ENCODE measurements around the gene IL9. TPM values are rescaled to one million over a fixed set of nuclear protein-coding genes. Genes with fewer than 3 reads are reported as not detected.

IL9 gene
- total RNA-seq, 4 donors from 2014 or later, result not detected

DNA sequence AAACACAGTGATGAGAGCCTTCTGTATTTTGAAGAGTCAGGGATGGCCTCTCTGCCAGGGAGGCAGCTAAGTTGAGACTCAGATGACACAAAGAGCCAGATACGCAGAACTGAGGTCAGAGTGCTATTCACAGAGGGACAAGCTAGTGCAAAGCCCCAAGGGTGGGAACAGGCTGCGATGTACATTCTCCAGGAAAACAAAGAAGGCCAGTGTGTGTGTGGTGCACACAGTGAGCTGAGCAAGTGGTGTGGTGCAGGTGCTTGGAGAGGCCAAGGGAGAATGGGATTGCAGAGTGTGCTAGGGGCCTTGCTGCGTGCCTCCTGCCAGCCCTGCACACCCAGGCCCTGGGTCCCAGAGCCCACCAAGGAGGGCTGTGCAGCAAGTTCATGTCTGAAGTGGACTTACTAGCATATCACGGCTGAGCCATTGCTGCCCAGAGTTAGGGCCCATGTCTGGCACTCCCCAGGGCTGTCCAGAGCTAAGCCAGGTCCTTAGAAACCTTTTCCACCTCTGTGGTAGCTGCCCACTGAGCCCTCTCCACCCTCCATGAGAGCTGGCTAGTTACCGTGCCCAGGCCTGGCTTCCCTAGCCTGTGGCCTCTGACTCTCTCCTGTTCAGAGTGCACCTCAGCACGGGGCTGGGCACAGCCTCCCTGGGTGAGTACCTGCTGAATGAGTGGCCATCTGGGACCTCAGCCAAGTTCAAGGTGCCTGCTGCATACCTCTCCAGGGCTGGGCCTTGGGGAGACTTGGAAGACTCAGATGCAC lies 51.9 kb downstream of the IL9 start:
- H3K27me3 ChIP-seq, result peaks cover 0 to 36% (median 0%) of the 10 kb centered on the region in 4 donors
- no peak overlapping the region for H3K4me3 ChIP-seq
- 61 to 75% methylated on average over 4 to 5 of the region's 6 CpGs for WGBS, 2 donors
- H3K27ac ChIP-seq, result no peak overlapping the region
- intact Hi-C loops (cut with DNase I), result no loop called here
- no peaks in the 10 kb centered on the region for H3K4me1 ChIP-seq
- H3K36me3 ChIP-seq, result no peaks in the 10 kb centered on the region
- DNase-seq, result no peak
- H3K9me3 ChIP-seq, result peaks cover 0 to 1% (median 0%) of the 10 kb centered on the region in 3 donors
- TF ChIP-seq, protein P1, sequence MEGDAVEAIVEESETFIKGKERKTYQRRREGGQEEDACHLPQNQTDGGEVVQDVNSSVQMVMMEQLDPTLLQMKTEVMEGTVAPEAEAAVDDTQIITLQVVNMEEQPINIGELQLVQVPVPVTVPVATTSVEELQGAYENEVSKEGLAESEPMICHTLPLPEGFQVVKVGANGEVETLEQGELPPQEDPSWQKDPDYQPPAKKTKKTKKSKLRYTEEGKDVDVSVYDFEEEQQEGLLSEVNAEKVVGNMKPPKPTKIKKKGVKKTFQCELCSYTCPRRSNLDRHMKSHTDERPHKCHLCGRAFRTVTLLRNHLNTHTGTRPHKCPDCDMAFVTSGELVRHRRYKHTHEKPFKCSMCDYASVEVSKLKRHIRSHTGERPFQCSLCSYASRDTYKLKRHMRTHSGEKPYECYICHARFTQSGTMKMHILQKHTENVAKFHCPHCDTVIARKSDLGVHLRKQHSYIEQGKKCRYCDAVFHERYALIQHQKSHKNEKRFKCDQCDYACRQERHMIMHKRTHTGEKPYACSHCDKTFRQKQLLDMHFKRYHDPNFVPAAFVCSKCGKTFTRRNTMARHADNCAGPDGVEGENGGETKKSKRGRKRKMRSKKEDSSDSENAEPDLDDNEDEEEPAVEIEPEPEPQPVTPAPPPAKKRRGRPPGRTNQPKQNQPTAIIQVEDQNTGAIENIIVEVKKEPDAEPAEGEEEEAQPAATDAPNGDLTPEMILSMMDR (IDR thresholded peaks at IDR 0.05), result no peak
- TF ChIP-seq POLR2A (IDR thresholded peaks at IDR 0.05), result no peak

DNA sequence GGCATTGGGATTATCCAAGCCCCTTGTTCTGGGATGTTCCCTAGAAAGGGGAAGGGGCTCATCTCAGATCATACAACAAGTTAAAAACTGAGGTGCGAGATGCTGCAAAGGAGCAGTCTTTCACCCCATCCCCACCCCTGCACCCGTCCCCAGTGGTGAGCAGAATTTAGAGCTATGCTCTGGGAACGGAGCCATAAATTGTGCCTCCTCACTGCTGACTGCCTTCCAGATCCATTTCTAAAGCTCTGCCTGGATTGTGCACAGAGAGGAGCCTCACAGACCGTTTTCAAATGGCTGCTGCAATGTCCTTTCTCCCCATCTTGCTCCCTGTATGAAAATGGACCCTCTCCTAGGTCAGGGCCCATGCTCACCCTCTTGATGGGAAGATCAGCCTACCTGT lies 52.9 kb downstream of the IL9 start:
- no peak overlapping the region for H3K27ac ChIP-seq
- no peak overlapping the region for H3K4me3 ChIP-seq
- DNase-seq, result no peak
- no peaks in the 10 kb centered on the region for H3K36me3 ChIP-seq
- H3K9me3 ChIP-seq, result peaks cover 0 to 8% (median 0%) of the 10 kb centered on the region in 3 donors
- H3K4me1 ChIP-seq, result no peaks in the 10 kb centered on the region
- no peak for TF ChIP-seq POLR2A (IDR thresholded peaks at IDR 0.05)
- TF ChIP-seq, protein P1 (IDR thresholded peaks at IDR 0.05), result no peak
- intact Hi-C loops (cut with DNase I), result no loop called here
- peaks cover 0 to 39% (median 0%) of the 10 kb centered on the region in 4 donors for H3K27me3 ChIP-seq
- WGBS, 2 donors, result 64% methylated on average over 4 of the region's 4 CpGs; no CpG with 5 or more reads in 1 of the 2 donors

Other genes with a start within 250 kb of the IL9 start
- gene SLC25A48, start 61.2 kb downstream of the IL9 start, total RNA-seq, result 1 to 10 TPM in 1 of 4 donors, under 1 TPM in 3; 0.19 to 1.3 (median 0.48) TPM
- gene LECT2, start 59.1 kb upstream of the IL9 start, total RNA-seq, result not detected
- gene TGFBI, start 133.1 kb upstream of the IL9 start, total RNA-seq, result 10 to 100 TPM in 2 of 4 donors, 1 to 10 TPM in 2; 7.3 to 63.5 (median 33.3) TPM
- 10 to 100 TPM; 32.0 to 49.6 (median 38.1) TPM for gene SMAD5, start 237.0 kb upstream of the IL9 start, total RNA-seq